SK-N-MC (cell line): ENCODE measurements around the gene HNRNPAB.
"Not testable (repeated sequence)": the region's sequence is repeated elsewhere in the genome, so short reads cannot be mapped to it uniquely, and the experiment has no call there.

Experiments used
- DNase-seq: peaks from one replicate; pipeline ENCODE4 v3.0.0-alpha.2; 2011; ENCODE audit warnings: low read depth, low spot score
- H3K27ac ChIP-seq: fragments of 200-600 bp; sonication (generic); 2 replicates; pipeline ENCODE4 v1.5.1; 2016; ENCODE audit warnings: mixed run types
- H3K36me3 ChIP-seq: fragments of 200-600 bp; sonication (generic); 2 replicates; pipeline ENCODE4 v1.6.1; 2017; ENCODE audit warnings: antibody characterized with exemption, low read length, mixed read lengths; ENCODE audit not compliant: insufficient read depth
- H3K4me3 ChIP-seq: fragments of 200-600 bp; sonication (generic); 2 replicates; pipeline ENCODE4 v1.5.1; 2016
- H3K9ac ChIP-seq: fragments of 200-600 bp; sonication (generic); 2 replicates; pipeline ENCODE4 v1.8.0; 2017; ENCODE audit warnings: mixed run types, mixed read lengths; ENCODE audit not compliant: insufficient read length
- H3K9me3 ChIP-seq: fragments of 200-600 bp; sonication (generic); 2 replicates; pipeline ENCODE4 v1.6.1; 2017; ENCODE audit warnings: low read depth, mild to moderate bottlenecking, antibody characterized with exemption, low read length, moderate library complexity, mixed read lengths
- EZH2 ChIP-seq: fragments of 200-600 bp; sonication (generic); IDR thresholded peaks from one replicate; pipeline ENCODE4 v1.6.1; 2017; ENCODE audit warnings: antibody characterized with exemption
- FOXP2 ChIP-seq: optimal IDR thresholded peaks from 2 replicates; pipeline ENCODE3; 2011; ENCODE audit warnings: mild to moderate bottlenecking, moderate library complexity; ENCODE audit not compliant: insufficient read depth; ENCODE audit errors: extremely low read length, control extremely low read depth
- POLR2AphosphoS5 ChIP-seq: IDR thresholded peaks from 2 replicates; pipeline ENCODE4 v1.6.1; 2012; ENCODE audit warnings: mild to moderate bottlenecking, low read depth, low read length, borderline replicate concordance

HNRNPAB gene

DNA sequence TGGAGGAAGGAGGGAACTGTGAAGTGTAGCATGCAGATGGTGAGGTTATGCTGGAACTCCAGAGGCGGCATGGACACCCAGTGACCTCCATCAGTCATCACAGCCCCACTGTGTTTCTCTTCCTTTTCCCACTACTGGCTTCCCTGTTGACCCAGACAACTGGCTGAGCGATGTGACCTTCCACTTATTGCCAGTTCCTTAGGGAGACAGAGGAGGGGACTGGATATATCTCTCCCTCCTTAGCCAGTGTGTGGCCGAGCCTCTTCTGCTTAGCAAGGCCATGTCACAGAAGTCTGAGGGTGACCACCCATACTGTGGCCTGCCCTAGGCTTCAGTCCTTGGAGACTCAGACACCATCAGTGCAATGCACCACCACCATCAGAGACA, 31.2 kb downstream of the HNRNPAB start:
- H3K4me3 ChIP-seq, result no peak overlapping the region
- H3K9ac ChIP-seq, result no peak overlapping the region
- no peak for DNase-seq
- no peaks in the 10 kb centered on the region for H3K9me3 ChIP-seq
- no peak overlapping the region for H3K27ac ChIP-seq
- TF ChIP-seq FOXP2, result no peak
- no peak for TF ChIP-seq POLR2AphosphoS5
- TF ChIP-seq EZH2, result no peak
- H3K36me3 ChIP-seq, result peaks cover 8% of the 10 kb centered on the region

DNA sequence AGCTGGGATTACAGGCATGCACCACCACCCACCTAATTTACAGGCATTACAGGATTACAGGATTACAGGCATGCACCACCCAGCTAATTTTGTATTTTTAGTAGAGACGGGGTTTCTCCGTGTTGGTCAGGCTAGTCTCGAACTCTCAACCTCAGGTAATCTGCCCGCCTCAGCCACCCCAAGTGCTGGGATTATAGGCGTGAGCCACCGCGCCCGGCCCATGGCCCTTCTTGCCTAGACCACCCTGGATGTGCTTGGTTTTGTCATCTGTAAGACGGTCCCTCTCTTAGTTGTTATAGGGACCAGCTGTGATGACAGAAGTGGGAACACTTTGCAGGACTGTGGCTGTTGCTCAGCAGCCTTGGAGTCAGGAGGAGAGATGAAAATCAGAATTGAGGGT, 31.8 kb downstream of the HNRNPAB start:
- peaks cover 2% of the 10 kb centered on the region for H3K36me3 ChIP-seq
- no peak for DNase-seq
- H3K9me3 ChIP-seq, result no peaks in the 10 kb centered on the region
- no peak overlapping the region for H3K9ac ChIP-seq
- H3K27ac ChIP-seq, result no peak overlapping the region
- TF ChIP-seq FOXP2, result no peak
- TF ChIP-seq POLR2AphosphoS5, result no peak
- no peak for TF ChIP-seq EZH2
- no peak overlapping the region for H3K4me3 ChIP-seq

DNA sequence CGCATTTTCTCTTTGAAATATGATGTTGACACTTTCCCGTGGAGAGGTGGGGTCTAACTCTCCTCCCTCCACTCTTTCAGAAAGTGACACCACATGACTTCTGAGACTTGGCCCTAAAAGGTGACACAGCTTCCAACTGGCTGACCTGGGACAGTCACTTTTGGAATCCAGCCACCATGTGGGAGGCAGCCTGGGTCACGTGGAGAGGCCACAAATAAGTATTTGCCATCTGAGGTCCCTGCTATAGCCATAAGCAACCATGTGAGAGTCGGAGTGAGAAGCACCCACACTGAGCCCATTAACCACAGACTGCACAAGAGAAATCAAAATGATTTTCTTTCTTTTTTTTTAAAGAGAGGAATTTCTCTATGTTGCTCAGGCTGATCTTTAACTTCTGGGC, 32.3 kb downstream of the HNRNPAB start:
- Histone ChIP-seq H3K4me3 (no peak overlapping the region), H3K9me3 (no peaks in the 10 kb centered on the region), H3K27ac (no peak overlapping the region), H3K36me3 (no peaks in the 10 kb centered on the region), H3K9ac (no peak overlapping the region)
- TF ChIP-seq POLR2AphosphoS5 (no peak), FOXP2 (no peak), EZH2 (no peak)
- DNase-seq, result no peak

- no peak overlapping the region for H3K4me3 ChIP-seq
- H3K9ac ChIP-seq, result no peak overlapping the region
- DNase-seq, result no peak
- no peak overlapping the region for H3K27ac ChIP-seq
- no peaks in the 10 kb centered on the region for H3K36me3 ChIP-seq
- no peak for TF ChIP-seq FOXP2
- no peak for TF ChIP-seq POLR2AphosphoS5
- no peak for TF ChIP-seq EZH2
- no peaks in the 10 kb centered on the region for H3K9me3 ChIP-seq
Observed at GRCh38 chr5:178237431-178238312, 33.3 kb downstream of the HNRNPAB start.

- Histone ChIP-seq H3K4me3 (no peak overlapping the region), H3K36me3 (no peaks in the 10 kb centered on the region), H3K9ac (no peak overlapping the region), H3K27ac (no peak overlapping the region), H3K9me3 (no peaks in the 10 kb centered on the region)
- no peak for DNase-seq
- no peak for TF ChIP-seq POLR2AphosphoS5
- no peak for TF ChIP-seq FOXP2
- no peak for TF ChIP-seq EZH2
Observed at GRCh38 chr5:178238313-178238635, 33.9 kb downstream of the HNRNPAB start.

GRCh38 chr5:178238711-178239592, 34.6 kb downstream of the HNRNPAB start:
- no peak for TF ChIP-seq POLR2AphosphoS5
- no peak for TF ChIP-seq EZH2
- TF ChIP-seq FOXP2, result no peak
- Histone ChIP-seq H3K9ac (no peak overlapping the region), H3K27ac (no peak overlapping the region), H3K4me3 (no peak overlapping the region), H3K36me3 (no peaks in the 10 kb centered on the region), H3K9me3 (no peaks in the 10 kb centered on the region)
- no peak for DNase-seq

- H3K4me3 ChIP-seq, DNase-seq, H3K36me3 ChIP-seq, H3K9me3 ChIP-seq, H3K27ac ChIP-seq, H3K9ac ChIP-seq: not testable (repeated sequence)
Observed at GRCh38 chr5:178239626-178240301, 35.4 kb downstream of the HNRNPAB start.

GRCh38 chr5:178240341-178240741, 36.0 kb downstream of the HNRNPAB start:
- no peak overlapping the region for H3K4me3 ChIP-seq
- TF ChIP-seq EZH2 (no peak), FOXP2 (no peak), POLR2AphosphoS5 (no peak)
- H3K27ac ChIP-seq, result no peak overlapping the region
- H3K36me3 ChIP-seq, result no peaks in the 10 kb centered on the region
- DNase-seq, result no peak
- H3K9ac ChIP-seq, result no peak overlapping the region
- no peaks in the 10 kb centered on the region for H3K9me3 ChIP-seq
